ENCODE measurements around the gene ISLR. TPM values are rescaled to one million over a fixed set of nuclear protein-coding genes. Genes with fewer than 3 reads are reported as not detected.

ISLR gene
- total and polyA plus RNA-seq, 9 of the 15 experiments (the other 6 are each of a cell fraction or from before 2014, with no cell fraction given): not detected

DNA sequence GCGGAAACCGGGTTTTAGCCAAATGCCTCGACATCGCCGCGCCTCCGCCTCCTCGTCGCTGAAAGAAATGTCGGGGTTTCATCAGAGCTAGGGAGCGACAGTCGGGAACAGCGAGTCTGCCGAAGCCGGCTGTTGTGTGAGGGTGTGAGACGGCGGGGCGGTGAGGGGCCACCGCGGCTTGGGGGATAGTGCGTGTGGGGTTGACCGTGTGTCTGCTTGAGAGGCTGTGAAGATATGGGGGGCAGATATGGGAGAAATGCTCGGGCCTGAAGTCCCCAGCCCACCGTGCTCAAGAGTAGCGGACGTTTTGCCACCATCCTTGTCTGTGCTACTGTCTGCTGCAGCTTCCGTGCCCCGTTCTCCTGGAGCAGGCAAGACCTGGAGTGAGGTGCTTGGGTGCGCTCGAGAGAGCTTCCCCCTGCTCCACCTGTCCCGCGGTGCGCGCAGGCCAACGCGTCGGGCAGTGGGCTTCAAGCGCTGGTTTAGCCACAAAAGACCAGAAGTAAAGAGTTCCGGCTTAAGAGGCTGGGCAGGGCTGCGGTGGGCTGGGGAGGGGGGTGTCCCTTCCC is 43.8 kb upstream of the ISLR start:
- Histone ChIP-seq H3K27ac (ENCODE audit: extremely low read depth, low read depth, low read length) (no peak overlapping the region), H3K9me1 (ENCODE audit: control insufficient read depth, insufficient read depth, low read length) (no peaks in the 10 kb centered on the region), H3K4me3 (no peak overlapping the region), H3K9me3 (replicated peaks; ENCODE audit: control insufficient read depth, insufficient read depth, low read depth, low read length) (no peaks in the 10 kb centered on the region), H3K79me2 (ENCODE audit: control insufficient read depth, insufficient read depth, low read length) (no peaks in the 10 kb centered on the region), H3K27me3 (ENCODE audit: control insufficient read depth in 2 of 2, insufficient read depth in 2 of 2, low read length in 2 of 2) (peaks cover 38 to 60% of the 10 kb centered on the region in 2 experiments), H2AFZ (ENCODE audit: low read depth, low read length) (no peak overlapping the region), H3K4me2 (ENCODE audit: insufficient read depth, low read length) (no peak overlapping the region), H3K36me3 (ENCODE audit: control insufficient read depth, insufficient read depth, low read length) (no peaks in the 10 kb centered on the region), H4K20me1 (replicated peaks; ENCODE audit: control insufficient read depth, insufficient read depth, low read length) (no peaks in the 10 kb centered on the region; the same call in 1 of the 2 replicates), H3K9ac (ENCODE audit: insufficient read depth in 1 of 2, low read depth in 2 of 2, low read length in 2 of 2) (no peak overlapping the region), H3K4me1 (replicated peaks in 1 of 2; ENCODE audit: control insufficient read depth in 2 of 2, insufficient read depth in 2 of 2, low read length in 2 of 2) (peaks cover 0 to 28% of the 10 kb centered on the region in 2 experiments; a peak in 2 of 5 replicates)
- intact Hi-C loops (cut with micrococcal nuclease): no loop called here
- no peak for FAIRE-seq
- BruUV-seq (replicated peaks): no TSS peak
- in situ Hi-C loops (cut with MboI): loop anchor here (5.0 to 25.0 kb wide), 3 partner anchors 75 to 1158 kb away; partner anchors contain the start of gene GOLGA6D
- no peak for ATAC-seq
- CTCF ChIA-PET (ENCODE audit: low intra/inter-chr PET ratio): interaction anchor here (0.6 to 6.2 kb wide), 2 partner anchors 181 to 192 kb away, joined by 3 to 37 read pairs; no protein-coding TSS in a partner anchor
- WGBS (ENCODE audit: insufficient coverage, low coverage, missing lambda C conversion rate): 6% methylated on average over 36 of the region's 40 CpGs
- peak; percentile 92; the same call in 1 of the 2 replicates for TF ChIP-seq EZH2 (IDR thresholded peaks at IDR 0.05; ENCODE audit: borderline replicate concordance, low read depth, low read length)
- TF ChIP-seq BRD4 (IDR thresholded peaks at IDR 0.05): no peak
- TF ChIP-seq ADNP (tag; IDR thresholded peaks at IDR 0.05): no peak
- TF ChIP-seq RBM14 (IDR thresholded peaks at IDR 0.05; ENCODE audit: borderline replicate concordance, insufficient read depth, low read depth, low read length): no peak
- TF ChIP-seq TAF15 (IDR thresholded peaks at IDR 0.05; ENCODE audit: low read depth, low read length): no peak
- TF ChIP-seq, protein P1, sequence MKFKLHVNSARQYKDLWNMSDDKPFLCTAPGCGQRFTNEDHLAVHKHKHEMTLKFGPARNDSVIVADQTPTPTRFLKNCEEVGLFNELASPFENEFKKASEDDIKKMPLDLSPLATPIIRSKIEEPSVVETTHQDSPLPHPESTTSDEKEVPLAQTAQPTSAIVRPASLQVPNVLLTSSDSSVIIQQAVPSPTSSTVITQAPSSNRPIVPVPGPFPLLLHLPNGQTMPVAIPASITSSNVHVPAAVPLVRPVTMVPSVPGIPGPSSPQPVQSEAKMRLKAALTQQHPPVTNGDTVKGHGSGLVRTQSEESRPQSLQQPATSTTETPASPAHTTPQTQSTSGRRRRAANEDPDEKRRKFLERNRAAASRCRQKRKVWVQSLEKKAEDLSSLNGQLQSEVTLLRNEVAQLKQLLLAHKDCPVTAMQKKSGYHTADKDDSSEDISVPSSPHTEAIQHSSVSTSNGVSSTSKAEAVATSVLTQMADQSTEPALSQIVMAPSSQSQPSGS (CRISPR knock-in tag; IDR thresholded peaks at IDR 0.05): no peak
- DNase-seq (ENCODE audit: extremely low read depth in 1 of 4, low spot score in 3 of 4): no peak
- POLR2A ChIA-PET: interaction anchor here (0.5 to 0.6 kb wide), 2 partner anchors 163 to 226 kb away, joined by 3 read pairs; no protein-coding TSS in a partner anchor
